GM18907 (cell line): ENCODE results near the gene CALD1.
A peak's percentile ranks its signal among the peaks of the same experiment; 100 is the strongest.

Experiments
- ATAC-seq: cut with Tn5 transposase; IDR thresholded peaks from one replicate; pipeline ENCODE4 v1.9.1; 2021; ENCODE audit warnings: mild to moderate bottlenecking, moderate library complexity; ENCODE audit not compliant: unreplicated experiment

CALD1 gene

GRCh38 chr7:134993877-134994456 is 214.5 kb downstream of the CALD1 start:
- ATAC-seq, result no peak

DNA sequence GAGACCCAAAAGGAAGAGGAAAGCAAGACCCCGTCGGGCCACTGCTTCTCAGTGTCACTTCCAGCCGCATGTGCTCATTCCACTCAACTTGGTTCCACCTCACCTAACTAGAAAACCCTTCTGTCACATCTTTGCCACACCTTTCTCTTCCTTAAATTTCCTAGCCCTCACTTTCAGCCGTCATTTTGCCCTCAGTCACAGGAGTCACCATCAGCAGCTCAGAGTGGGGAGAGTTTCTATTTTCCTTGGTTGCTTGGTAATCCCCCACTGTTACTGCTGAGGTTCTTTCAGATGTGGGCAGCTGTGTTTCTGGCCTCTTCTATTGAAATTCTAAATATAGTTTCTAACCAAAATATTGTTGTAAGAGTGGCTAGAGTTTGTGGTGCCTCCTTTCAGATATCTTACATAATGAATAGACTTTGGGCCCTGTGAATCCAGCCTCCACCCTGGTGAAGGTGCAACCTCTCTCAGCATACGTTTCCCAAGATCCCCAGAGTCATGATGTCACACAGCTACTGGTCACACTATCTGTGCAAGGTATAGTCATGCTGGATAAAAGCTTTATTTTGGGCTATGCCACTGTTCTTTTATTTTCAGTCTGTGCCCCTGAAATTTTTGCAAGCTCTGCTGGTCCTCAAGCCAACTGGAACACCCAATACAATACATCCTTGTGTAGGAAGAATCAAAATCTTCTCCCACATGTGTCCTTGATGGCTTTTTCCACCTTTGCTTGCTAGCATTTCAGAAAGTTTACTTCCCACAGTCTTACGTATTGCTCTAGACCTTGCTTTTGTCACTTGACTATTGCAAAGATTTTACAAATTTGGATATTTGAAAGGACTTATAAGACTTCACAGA is 216.0 kb downstream of the CALD1 start:
- ATAC-seq, result peak; percentile 45

- ATAC-seq, result peak; percentile 66
Observed at GRCh38 chr7:134996097-134996550, 216.7 kb downstream of the CALD1 start.

- no peak for ATAC-seq
Observed at GRCh38 chr7:134997214-134997885, 217.9 kb downstream of the CALD1 start.

DNA sequence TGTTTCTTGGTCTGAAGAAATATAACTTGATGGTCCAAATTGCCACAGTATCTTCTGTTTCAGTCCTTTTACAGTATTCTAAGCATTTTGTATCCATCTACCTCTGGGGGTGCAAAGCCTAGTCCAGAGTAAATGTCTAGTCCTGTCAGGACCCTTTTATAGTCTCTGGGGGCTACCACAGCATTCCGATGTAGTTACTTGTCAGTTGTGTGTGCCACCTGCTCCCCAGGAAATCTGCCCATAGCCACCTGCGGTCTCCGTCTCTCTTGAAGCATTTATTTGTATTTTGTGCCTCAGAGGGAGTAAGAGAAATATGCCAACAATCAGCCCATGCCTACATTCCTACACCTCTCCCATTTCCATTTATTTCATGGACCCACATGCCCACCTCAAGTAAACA is 219.7 kb downstream of the CALD1 start:
- no peak for ATAC-seq

DNA sequence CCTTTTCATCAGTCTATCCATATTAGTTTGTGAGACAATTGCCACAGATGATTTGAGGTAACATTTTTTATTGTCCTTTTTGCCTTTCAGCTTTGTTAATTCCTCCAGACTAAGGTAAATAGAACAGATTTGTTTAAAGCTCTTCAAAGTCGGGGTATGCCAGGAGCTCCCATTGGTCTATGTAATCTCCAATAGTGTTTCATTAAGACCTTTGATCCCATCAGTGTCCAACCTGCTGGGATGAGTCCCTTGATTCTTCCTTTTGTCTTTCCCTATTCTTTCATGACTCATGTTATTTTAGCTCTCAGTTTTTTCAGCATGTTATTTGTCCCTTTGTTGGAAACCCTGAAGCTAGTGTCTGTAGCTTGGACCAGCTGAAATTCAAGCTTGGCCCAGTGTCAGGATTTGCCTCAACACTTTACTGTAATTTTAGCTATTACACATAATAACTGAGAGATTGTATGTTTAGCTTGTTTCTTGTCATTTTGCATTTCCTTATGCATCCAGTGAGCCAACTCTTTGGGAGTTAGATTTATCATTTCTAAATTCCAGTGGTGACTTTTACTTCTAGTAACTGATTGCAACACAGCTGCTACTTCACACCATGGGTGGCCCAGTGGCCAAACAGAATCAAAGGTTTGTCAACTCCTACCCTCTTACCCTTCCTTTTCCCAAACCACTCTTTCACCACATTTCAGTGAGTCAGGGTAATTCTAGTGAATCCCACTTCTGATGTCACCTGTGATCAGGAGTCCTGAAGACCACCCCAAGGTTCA is 222.1 kb downstream of the CALD1 start:
- ATAC-seq, result no peak

DNA sequence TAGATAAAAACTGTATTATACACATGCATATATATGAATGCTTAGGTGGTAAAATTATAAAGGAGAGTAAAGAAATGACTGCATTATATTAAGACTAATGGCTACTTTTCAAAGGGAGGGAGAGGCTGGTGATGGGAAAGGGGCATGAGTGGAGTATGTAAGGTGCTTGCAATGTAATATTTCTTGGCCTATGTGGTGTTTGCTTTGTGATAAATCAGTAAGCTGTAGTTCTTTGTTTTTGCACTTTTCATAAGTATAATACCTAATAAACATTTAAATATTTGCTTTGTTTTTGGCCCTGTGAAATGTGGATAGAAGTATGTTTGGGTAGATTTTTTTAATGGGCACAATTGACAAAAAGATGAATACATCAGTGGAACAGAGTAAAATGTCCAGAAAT is 232.8 kb downstream of the CALD1 start:
- no peak for ATAC-seq
